ENCODE results near the gene ROGDI. TPM values are rescaled to one million over a fixed set of nuclear protein-coding genes. Genes with fewer than 3 reads are reported as not detected.

ROGDI gene
- total RNA-seq, 1 donor from 2014 or later: 22.2 TPM

- no peak for DNase-seq (ENCODE audit: low spot score)
- H3K27ac Mint-ChIP-seq: no peak overlapping the region
- Histone ChIP-seq H4K20me1 (ENCODE audit: low read depth) (no peaks in the 10 kb centered on the region), H3K4me3 (no peak overlapping the region), H3K4me2 (no peak overlapping the region), H3K9ac (no peak overlapping the region), H3K4me1 (peaks cover 6% of the 10 kb centered on the region), H3K27ac (no peak overlapping the region), H3F3A (ENCODE audit: low read depth) (peaks cover 22% of the 10 kb centered on the region), H3K27me3 (no peaks in the 10 kb centered on the region), H3K9me3 (ENCODE audit: low read depth) (no peaks in the 10 kb centered on the region), H2AFZ (replicated peaks) (no peak overlapping the region), H3K36me3 (no peaks in the 10 kb centered on the region), H3K79me2 (ENCODE audit: low read depth) (peaks cover 5% of the 10 kb centered on the region)
- TF ChIP-seq CTCF (IDR thresholded peaks at IDR 0.05) (no peak), EZH2phosphoT487 (IDR thresholded peaks at IDR 0.05) (no peak), EZH2 (IDR thresholded peaks at IDR 0.05) (no peak)
- H3K4me1 Mint-ChIP-seq: peaks cover 3% of the 10 kb centered on the region
- no peaks in the 10 kb centered on the region for H3K9me3 Mint-ChIP-seq
- H3K4me3 Mint-ChIP-seq: no peak overlapping the region
- H3K36me3 Mint-ChIP-seq: peaks cover 3% of the 10 kb centered on the region
- peaks cover 7% of the 10 kb centered on the region for H3K27me3 Mint-ChIP-seq (ENCODE audit: insufficient read depth, low read depth)
Observed at GRCh38 chr16:4797805-4798252, 4.6 kb downstream of the ROGDI start.

- Mint-ChIP-seq H3K27ac (peak overlapping the region; percentile 63), H3K4me1 (peaks cover 3% of the 10 kb centered on the region)
Observed at GRCh38 chr16:4796982-4797804, 5.2 kb downstream of the ROGDI start.

GRCh38 chr16:4795828-4796572 is 6.4 kb downstream of the ROGDI start:
- DNase-seq (ENCODE audit: low spot score): no peak

More at GRCh38 chr16:4796982-4797804, 5.2 kb downstream of the ROGDI start:
- Mint-ChIP-seq H3K36me3 (peaks cover 3% of the 10 kb centered on the region), H3K9me3 (no peaks in the 10 kb centered on the region), H3K4me3 (no peak overlapping the region), H3K27me3 (ENCODE audit: insufficient read depth, low read depth) (peaks cover 7% of the 10 kb centered on the region)
- Histone ChIP-seq H3K27me3 (no peaks in the 10 kb centered on the region), H3F3A (ENCODE audit: low read depth) (peaks cover 16% of the 10 kb centered on the region), H3K9ac (no peak overlapping the region), H3K27ac (no peak overlapping the region), H2AFZ (replicated peaks) (no peak overlapping the region), H3K9me3 (ENCODE audit: low read depth) (no peaks in the 10 kb centered on the region), H3K4me2 (no peak overlapping the region), H3K4me3 (no peak overlapping the region), H3K36me3 (no peaks in the 10 kb centered on the region), H4K20me1 (ENCODE audit: low read depth) (no peaks in the 10 kb centered on the region), H3K79me2 (ENCODE audit: low read depth) (peaks cover 5% of the 10 kb centered on the region), H3K4me1 (peaks cover 6% of the 10 kb centered on the region)
- TF ChIP-seq CTCF (IDR thresholded peaks at IDR 0.05) (no peak), EZH2 (IDR thresholded peaks at IDR 0.05) (no peak), EZH2phosphoT487 (IDR thresholded peaks at IDR 0.05) (no peak)
- no peak for DNase-seq (ENCODE audit: low spot score)

More at GRCh38 chr16:4795828-4796572, 6.4 kb downstream of the ROGDI start:
- Histone ChIP-seq H3K4me3 (no peak overlapping the region), H3K27ac (no peak overlapping the region), H3K4me1 (no peaks in the 10 kb centered on the region), H3K27me3 (no peaks in the 10 kb centered on the region), H3K79me2 (ENCODE audit: low read depth) (peaks cover 4% of the 10 kb centered on the region), H3K4me2 (no peak overlapping the region), H4K20me1 (ENCODE audit: low read depth) (no peaks in the 10 kb centered on the region), H3K9ac (no peak overlapping the region), H3F3A (ENCODE audit: low read depth) (peaks cover 4% of the 10 kb centered on the region), H3K9me3 (ENCODE audit: low read depth) (no peaks in the 10 kb centered on the region), H2AFZ (replicated peaks) (no peak overlapping the region), H3K36me3 (no peaks in the 10 kb centered on the region)
- Mint-ChIP-seq H3K27me3 (ENCODE audit: insufficient read depth, low read depth) (peaks cover 7% of the 10 kb centered on the region), H3K9me3 (no peaks in the 10 kb centered on the region), H3K4me1 (peaks cover 3% of the 10 kb centered on the region), H3K4me3 (no peak overlapping the region), H3K36me3 (peaks cover 3% of the 10 kb centered on the region), H3K27ac (peak overlapping the region; percentile 14)
- no peak for TF ChIP-seq CTCF (IDR thresholded peaks at IDR 0.05)
- no peak for TF ChIP-seq EZH2phosphoT487 (IDR thresholded peaks at IDR 0.05)
- no peak for TF ChIP-seq EZH2 (IDR thresholded peaks at IDR 0.05)
